ENCODE data around the gene RNU5D-1. TPM values are rescaled to one million over a fixed set of nuclear protein-coding genes. Genes with fewer than 3 reads are reported as not detected.
"Not testable (repeated sequence)": the region's sequence is repeated elsewhere in the genome, so short reads cannot be mapped to it uniquely, and the experiment has no call there.

Gene RNU5D-1
- total RNA-seq, 1 donor from 2014 or later = not detected

DNA sequence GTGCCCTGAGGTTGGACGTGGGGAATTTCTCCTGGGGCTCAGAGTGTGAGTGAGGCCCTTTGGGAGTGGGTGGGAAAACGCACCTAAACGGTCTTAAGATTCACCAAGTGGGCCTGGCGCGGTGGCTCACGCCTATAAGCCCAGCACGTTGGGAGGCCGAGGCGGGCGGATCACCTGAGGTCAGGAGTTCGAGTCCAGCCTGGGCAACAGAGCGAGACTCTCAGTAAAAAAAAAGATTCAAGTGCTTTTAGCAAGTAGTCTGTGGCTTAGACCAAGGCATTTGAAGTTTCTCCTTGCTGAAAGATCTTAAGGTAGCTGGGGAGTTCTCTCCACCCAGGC, 45.7 kb upstream of the RNU5D-1 start:
- intact Hi-C loops (cut with DNase I) = loop anchor here (5.0 kb wide), 1 partner anchor 526 kb away; no protein-coding TSS in a partner anchor
- no peaks in the 10 kb centered on the region for H3K9me3 ChIP-seq
- DNase-seq (ENCODE audit: low spot score in 2 of 2) = no peak
- no peaks in the 10 kb centered on the region for H3K27me3 ChIP-seq
- peaks cover 8 to 9% of the 10 kb centered on the region in 2 donors for H3K4me1 ChIP-seq
- H3K36me3 ChIP-seq = peaks cover 20 to 43% of the 10 kb centered on the region in 2 donors
- H3K27ac ChIP-seq = peak overlapping the region; percentile 89 to 93
- peak overlapping the region; percentile 60 to 78 for H3K4me3 ChIP-seq
- TF ChIP-seq, protein P1, sequence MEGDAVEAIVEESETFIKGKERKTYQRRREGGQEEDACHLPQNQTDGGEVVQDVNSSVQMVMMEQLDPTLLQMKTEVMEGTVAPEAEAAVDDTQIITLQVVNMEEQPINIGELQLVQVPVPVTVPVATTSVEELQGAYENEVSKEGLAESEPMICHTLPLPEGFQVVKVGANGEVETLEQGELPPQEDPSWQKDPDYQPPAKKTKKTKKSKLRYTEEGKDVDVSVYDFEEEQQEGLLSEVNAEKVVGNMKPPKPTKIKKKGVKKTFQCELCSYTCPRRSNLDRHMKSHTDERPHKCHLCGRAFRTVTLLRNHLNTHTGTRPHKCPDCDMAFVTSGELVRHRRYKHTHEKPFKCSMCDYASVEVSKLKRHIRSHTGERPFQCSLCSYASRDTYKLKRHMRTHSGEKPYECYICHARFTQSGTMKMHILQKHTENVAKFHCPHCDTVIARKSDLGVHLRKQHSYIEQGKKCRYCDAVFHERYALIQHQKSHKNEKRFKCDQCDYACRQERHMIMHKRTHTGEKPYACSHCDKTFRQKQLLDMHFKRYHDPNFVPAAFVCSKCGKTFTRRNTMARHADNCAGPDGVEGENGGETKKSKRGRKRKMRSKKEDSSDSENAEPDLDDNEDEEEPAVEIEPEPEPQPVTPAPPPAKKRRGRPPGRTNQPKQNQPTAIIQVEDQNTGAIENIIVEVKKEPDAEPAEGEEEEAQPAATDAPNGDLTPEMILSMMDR (IDR thresholded peaks at IDR 0.05) = no peak

DNA sequence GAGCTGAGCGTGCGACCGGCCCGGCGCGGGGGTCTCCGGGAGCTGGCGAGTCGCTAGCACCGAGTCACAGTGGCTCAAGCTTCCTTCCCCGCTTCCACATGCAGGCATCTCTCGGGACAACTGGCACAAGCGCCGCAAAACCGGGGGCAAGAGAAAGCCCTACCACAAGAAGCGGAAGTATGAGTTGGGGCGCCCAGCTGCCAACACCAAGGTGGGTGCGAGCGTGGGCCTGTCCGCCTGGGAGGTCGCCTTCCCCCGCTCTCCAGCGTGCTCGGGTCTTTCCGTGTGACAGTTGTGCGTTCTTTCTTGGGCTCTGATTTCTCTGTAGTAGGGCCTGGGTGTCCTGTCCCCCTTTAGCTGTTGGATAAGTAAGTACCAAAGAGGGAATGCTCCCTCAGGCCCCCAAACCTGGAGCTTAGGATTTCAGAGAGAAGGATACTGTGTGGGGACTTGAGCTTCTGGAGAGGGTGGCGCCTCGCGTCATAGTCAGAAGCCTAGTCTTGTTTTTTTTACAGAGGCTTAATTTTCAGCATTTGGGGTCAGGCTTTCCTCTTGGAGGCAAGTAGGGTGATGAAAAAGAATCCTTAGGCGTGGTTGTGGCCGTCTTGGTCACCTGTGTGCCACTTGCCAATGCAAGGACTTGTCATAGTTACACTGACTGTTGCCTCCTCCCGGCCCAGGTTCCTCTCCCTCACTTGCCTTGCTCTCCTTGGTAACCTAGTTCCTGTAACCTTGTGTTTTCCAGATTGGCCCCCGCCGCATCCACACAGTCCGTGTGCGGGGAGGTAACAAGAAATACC, 45.2 kb upstream of the RNU5D-1 start:
- intact Hi-C loops (cut with DNase I) = loop anchor here (1.0 to 5.0 kb wide), 4 partner anchors 23 to 526 kb away; partner anchors contain the start of genes KIF2C and RNU5D-1
- H3K4me1 ChIP-seq = peaks cover 8 to 9% of the 10 kb centered on the region in 2 donors
- DNase-seq (ENCODE audit: low spot score in 2 of 2) = no peak
- H3K27ac ChIP-seq = peak overlapping the region; percentile 89 to 93
- TF ChIP-seq, protein P1 (IDR thresholded peaks at IDR 0.05) = no peak
- H3K36me3 ChIP-seq = peaks cover 20 to 43% of the 10 kb centered on the region in 2 donors
- no peaks in the 10 kb centered on the region for H3K9me3 ChIP-seq
- H3K4me3 ChIP-seq = peak overlapping the region; percentile 60 to 78
- H3K27me3 ChIP-seq = no peaks in the 10 kb centered on the region

DNA sequence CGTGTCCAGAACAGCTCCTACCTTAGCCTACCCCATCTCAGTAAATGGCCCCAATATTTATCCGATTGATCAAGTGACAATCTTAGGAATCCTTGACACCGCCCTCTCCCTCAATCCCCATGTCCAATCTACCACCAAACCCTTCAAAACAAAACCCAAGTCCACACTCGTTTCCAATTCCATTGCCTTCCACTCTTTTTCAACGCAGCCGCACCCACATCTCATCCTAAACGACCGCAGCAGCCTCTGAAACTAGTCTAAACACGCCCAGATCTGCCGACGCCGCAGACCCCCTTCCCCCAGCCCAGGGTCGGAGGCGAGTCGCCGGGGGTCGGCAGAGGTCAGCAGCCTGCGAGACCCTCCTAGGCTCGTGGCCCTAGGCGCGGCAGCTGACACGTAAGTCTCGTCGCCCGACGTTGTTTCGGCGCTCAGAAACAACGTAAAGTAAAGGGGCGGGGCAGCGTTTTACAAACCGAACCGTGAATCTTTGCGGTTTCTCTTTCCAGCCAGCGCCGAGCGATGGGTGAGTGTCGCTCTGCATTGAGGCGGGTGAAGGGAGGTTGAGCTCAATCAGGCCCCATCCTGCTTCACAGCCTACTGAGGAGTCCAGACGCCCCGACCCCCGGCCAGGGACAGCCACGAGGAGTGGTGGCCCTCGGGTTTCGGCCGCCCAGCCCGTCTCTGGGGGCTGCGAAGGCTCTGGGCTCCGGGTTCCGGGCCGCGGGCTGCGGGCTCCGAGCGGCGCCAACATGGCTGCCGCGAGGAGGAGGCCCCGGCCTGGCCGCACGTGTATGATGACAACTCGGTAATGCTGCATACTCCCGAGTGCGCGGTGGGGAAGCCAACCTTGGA, 44.3 kb upstream of the RNU5D-1 start, which contains the start of gene RPS8:
Gene RPS8, plus strand, starts transcription at position 463 of the 852 bp plus-strand sequence. Its CDS starts 57 bp downstream, at position 520.
- H3K4me1 ChIP-seq = peaks cover 8 to 9% of the 10 kb centered on the region in 2 donors
- no peaks in the 10 kb centered on the region for H3K9me3 ChIP-seq
- no peaks in the 10 kb centered on the region for H3K27me3 ChIP-seq
- H3K36me3 ChIP-seq = peaks cover 20 to 36% of the 10 kb centered on the region in 2 donors
- intact Hi-C loops (cut with DNase I) = loop anchor here (1.0 to 5.0 kb wide), 4 partner anchors 23 to 527 kb away; partner anchors contain the start of genes KIF2C and RNU5D-1
- TF ChIP-seq, protein P1 (IDR thresholded peaks at IDR 0.05) = no peak
- H3K4me3 ChIP-seq = peak within 1 kb of the TSS; percentile 60 to 78
- peak within 1 kb of the TSS; percentile 89 to 93 for H3K27ac ChIP-seq
- peak; percentile 56 to 96 for DNase-seq (ENCODE audit: low spot score in 2 of 2)

DNA sequence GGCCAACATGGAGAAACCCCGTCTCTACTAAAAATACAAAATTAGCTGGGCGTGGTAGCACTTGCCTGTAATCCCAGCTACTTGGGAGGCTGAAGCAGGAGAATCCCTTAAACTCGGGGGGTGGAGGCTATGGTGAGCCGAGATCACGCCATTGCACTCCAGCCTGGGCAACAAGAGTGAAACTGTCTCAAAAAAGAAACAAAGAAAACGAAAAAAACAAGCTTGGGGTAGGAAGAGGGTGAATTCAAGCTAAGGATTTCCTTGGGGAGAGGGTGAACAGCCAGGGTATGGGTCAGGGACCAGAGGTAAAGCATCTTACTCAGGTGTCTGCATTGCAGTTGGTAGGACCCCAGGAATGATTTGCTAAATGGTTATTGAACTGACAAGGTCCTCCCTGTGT, 35.5 kb upstream of the RNU5D-1 start:
- H3K27me3 ChIP-seq; intact Hi-C loops (cut with DNase I); H3K27ac ChIP-seq; H3K4me1 ChIP-seq; DNase-seq (ENCODE audit: low spot score in 2 of 2); H3K9me3 ChIP-seq; H3K4me3 ChIP-seq: not testable (repeated sequence)
- H3K36me3 ChIP-seq = peaks cover 0 to 13% of the 10 kb centered on the region in 2 donors

DNA sequence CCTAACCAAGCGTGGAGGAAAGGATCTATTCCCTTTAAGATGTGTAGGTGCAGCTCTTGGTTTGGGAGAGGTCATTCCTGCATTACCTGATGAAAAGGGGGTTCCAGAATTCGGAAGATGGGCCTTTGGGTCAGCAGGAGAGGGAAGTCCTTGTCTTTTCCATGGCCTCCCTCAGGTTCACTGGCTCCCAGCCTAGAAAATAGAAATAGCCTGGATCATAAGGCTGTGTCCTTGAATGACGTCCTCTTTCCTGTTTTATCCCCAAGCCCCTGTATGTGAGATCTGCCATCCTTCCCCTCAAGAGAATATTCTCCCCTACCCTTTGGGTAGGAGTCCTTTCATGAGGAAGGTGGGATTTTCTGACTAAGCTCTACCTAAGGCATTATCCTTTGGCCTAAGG, 29.9 kb upstream of the RNU5D-1 start:
- intact Hi-C loops (cut with DNase I) = no loop called here

More for the DNA sequence above, 29.9 kb upstream of the RNU5D-1 start:
- TF ChIP-seq, protein P1 (IDR thresholded peaks at IDR 0.05) = no peak
- Histone ChIP-seq H3K36me3 (peaks cover 0 to 23% of the 10 kb centered on the region in 2 donors), H3K4me3 (no peak overlapping the region), H3K9me3 (no peaks in the 10 kb centered on the region), H3K4me1 (no peaks in the 10 kb centered on the region), H3K27me3 (no peaks in the 10 kb centered on the region), H3K27ac (no peak overlapping the region)
- no peak for DNase-seq (ENCODE audit: low spot score in 2 of 2)

Measured in ascending aorta (tissue), 2 donors.